Myocyte (in vitro differentiated cells): ENCODE measurements around the gene ADAM10. TPM values are rescaled to one million over a fixed set of nuclear protein-coding genes. Genes with fewer than 3 reads are reported as not detected.
"Not testable (repeated sequence)": the region's sequence is repeated elsewhere in the genome, so short reads cannot be mapped to it uniquely, and the experiment has no call there.

Source experiments
- DNase-seq: peaks from one replicate; pipeline ENCODE4 v3.0.0-alpha.2; 2012; ENCODE audit warnings: low read depth
- total RNA-seq: library from RNA; depleted of rRNA; stranded (reverse); fragments of >200 nt; gene quantifications from 2 replicates; pipeline ENCODE4 v1.2.3, GENCODE V29; 2014

ADAM10 gene
- total RNA-seq, 1 donor from 2014 or later: 246 TPM

- DNase-seq: peak; percentile 29
Observed at GRCh38 chr15:58611731-58612676, 137.5 kb downstream of the ADAM10 start.

GRCh38 chr15:58608711-58609110 lies 140.8 kb downstream of the ADAM10 start:
- no peak for DNase-seq

- DNase-seq: no peak
Observed at GRCh38 chr15:58608129-58608590, 141.3 kb downstream of the ADAM10 start.

- no peak for DNase-seq
Observed at GRCh38 chr15:58606577-58607080, 142.9 kb downstream of the ADAM10 start.

- DNase-seq: no peak
Observed at GRCh38 chr15:58605931-58606530, 143.5 kb downstream of the ADAM10 start.

GRCh38 chr15:58604455-58604923 lies 145.0 kb downstream of the ADAM10 start:
- no peak for DNase-seq

- not testable (repeated sequence) for DNase-seq
Observed at GRCh38 chr15:58603927-58604326, 145.6 kb downstream of the ADAM10 start.

- no peak for DNase-seq
Observed at GRCh38 chr15:58602823-58603222, 146.7 kb downstream of the ADAM10 start.

GRCh38 chr15:58598829-58599210 lies 150.7 kb downstream of the ADAM10 start:
- no peak for DNase-seq

GRCh38 chr15:58597943-58598828 lies 151.3 kb downstream of the ADAM10 start:
- no peak for DNase-seq

- DNase-seq: no peak
Observed at GRCh38 chr15:58595516-58596263, 153.8 kb downstream of the ADAM10 start.

GRCh38 chr15:58594898-58595297 lies 154.6 kb downstream of the ADAM10 start:
- DNase-seq: no peak

GRCh38 chr15:58593870-58594269 lies 155.6 kb downstream of the ADAM10 start:
- no peak for DNase-seq

- DNase-seq: no peak
Observed at GRCh38 chr15:58590926-58591325, 158.6 kb downstream of the ADAM10 start.

- DNase-seq: no peak
Observed at GRCh38 chr15:58590236-58590635, 159.3 kb downstream of the ADAM10 start.

GRCh38 chr15:58589047-58589446 lies 160.5 kb downstream of the ADAM10 start:
- no peak for DNase-seq

- DNase-seq: peak; percentile 16
Observed at GRCh38 chr15:58588096-58588495, 161.4 kb downstream of the ADAM10 start.

GRCh38 chr15:58587486-58587885 lies 162.0 kb downstream of the ADAM10 start:
- no peak for DNase-seq

GRCh38 chr15:58585693-58586443 lies 163.6 kb downstream of the ADAM10 start:
- DNase-seq: peak; percentile 86
